ENCODE data around the gene WHRN.

Gene WHRN

GRCh38 chr9:114505187-114506081, at the start of gene WHRN:
WHRN (minus strand) TSS chr9:114505473; CDS start chr9:114504801, 672 bp downstream.
- peak in 1 of 2 experiments; percentile 61 for DNase-seq

- DNase-seq: no peak
These were observed 47.9 kb upstream of the WHRN start for GRCh38 chr9:114553202-114553601.

- no peak for DNase-seq
These were observed 47.4 kb upstream of the WHRN start for GRCh38 chr9:114552706-114553105.

- DNase-seq: no peak
These were observed 46.7 kb upstream of the WHRN start for GRCh38 chr9:114551750-114552685.

- no peak for DNase-seq
These were observed 44.5 kb upstream of the WHRN start for GRCh38 chr9:114549697-114550330.

- DNase-seq: no peak
These were observed 41.6 kb upstream of the WHRN start for GRCh38 chr9:114546851-114547250.

- no peak for DNase-seq
These were observed 39.8 kb upstream of the WHRN start for GRCh38 chr9:114545055-114545454.

- no peak for DNase-seq
These were observed 34.6 kb upstream of the WHRN start for GRCh38 chr9:114539701-114540380.

- no peak for DNase-seq
These were observed 33.0 kb upstream of the WHRN start for GRCh38 chr9:114538241-114538640.

GRCh38 chr9:114532561-114533237, 27.4 kb upstream of the WHRN start:
- DNase-seq: no peak

- no peak for DNase-seq
These were observed 24.0 kb upstream of the WHRN start for GRCh38 chr9:114529285-114529684.

GRCh38 chr9:114526807-114527206, 21.5 kb upstream of the WHRN start:
- DNase-seq: no peak

- DNase-seq: no peak
These were observed 20.2 kb upstream of the WHRN start for GRCh38 chr9:114525513-114525912.

- no peak for DNase-seq
These were observed 19.0 kb upstream of the WHRN start for GRCh38 chr9:114524247-114524681.

- no peak for DNase-seq
These were observed 17.6 kb upstream of the WHRN start for GRCh38 chr9:114522847-114523246.

GRCh38 chr9:114522286-114522685, 17.0 kb upstream of the WHRN start:
- no peak for DNase-seq

- DNase-seq: no peak
These were observed 16.6 kb upstream of the WHRN start for GRCh38 chr9:114521846-114522245.

GRCh38 chr9:114518599-114519022, 13.3 kb upstream of the WHRN start:
- no peak for DNase-seq

GRCh38 chr9:114518120-114518519, 12.8 kb upstream of the WHRN start:
- DNase-seq: no peak

- DNase-seq: no peak
These were observed 11.6 kb upstream of the WHRN start for GRCh38 chr9:114516913-114517312.

- DNase-seq: no peak
These were observed 10.3 kb upstream of the WHRN start for GRCh38 chr9:114515528-114515927.

GRCh38 chr9:114513959-114514267, 8.6 kb upstream of the WHRN start:
- no peak for DNase-seq
